Measurements from ENCODE around the gene TRIM36. TPM values are rescaled to one million over a fixed set of nuclear protein-coding genes. Genes with fewer than 3 reads are reported as not detected.

TRIM36 gene
- polyA plus RNA-seq, 1 of the 3 experiments (the other 2 are of a cell fraction): 0.16 TPM

- 58% methylated on average over 5 of the region's 5 CpGs for WGBS (ENCODE audit: low lambda C conversion rate)
- Histone ChIP-seq H3K79me2 (ENCODE audit: insufficient read depth) (no peaks in the 10 kb centered on the region), H3K9ac (no peak overlapping the region), H3K9me2 (no peaks in the 10 kb centered on the region), H3F3A (replicated peaks; ENCODE audit: insufficient read depth) (no peaks in the 10 kb centered on the region), H3K27me3 (ENCODE audit: insufficient read depth) (no peaks in the 10 kb centered on the region), H3K4me1 (ENCODE audit: control insufficient read depth in 1 of 2, insufficient read depth in 2 of 2, low read depth in 1 of 2, low read length in 1 of 2) (no peaks in the 10 kb centered on the region), H3K4me2 (no peak overlapping the region), H4K20me1 (ENCODE audit: insufficient read depth) (no peaks in the 10 kb centered on the region), H3K27ac (ENCODE audit: low read depth in 2 of 2, low read length in 1 of 2) (no peak overlapping the region), H3K36me3 (replicated peaks in 1 of 2; ENCODE audit: control insufficient read depth in 1 of 2, insufficient read depth in 2 of 2, low read length in 1 of 2) (no peaks in the 10 kb centered on the region), H3K9me3 (no peaks in the 10 kb centered on the region), H2AFZ (ENCODE audit: low read depth) (no peak overlapping the region), H3K4me3 (ENCODE audit: low read depth in 2 of 2, low read length in 1 of 2) (no peak overlapping the region)
- DNase-seq: no peak
- no peak for TF ChIP-seq SMC3 (IDR thresholded peaks at IDR 0.05; ENCODE audit: low read depth, low read length)
- no peak for TF ChIP-seq IRF3 (IDR thresholded peaks at IDR 0.05; ENCODE audit: low read depth, low read length)
- no peak for TF ChIP-seq NRF1 (IDR thresholded peaks at IDR 0.05; ENCODE audit: low read depth, low read length)
- TF ChIP-seq YY1 (IDR thresholded peaks at IDR 0.05; ENCODE audit: low read depth): no peak
- TF ChIP-seq FOSL2 (IDR thresholded peaks at IDR 0.05; ENCODE audit: borderline replicate concordance, low read depth): no peak
- no peak for TF ChIP-seq RAD21 (IDR thresholded peaks at IDR 0.05; ENCODE audit: low read length)
- no peak for TF ChIP-seq USF2 (IDR thresholded peaks at IDR 0.05; ENCODE audit: borderline replicate concordance, low read depth, low read length)
- no peak for TF ChIP-seq PBX3 (IDR thresholded peaks at IDR 0.05)
- TF ChIP-seq USF1 (IDR thresholded peaks at IDR 0.05; ENCODE audit: borderline replicate concordance, low read depth): no peak
- no peak for TF ChIP-seq FOXJ3 (CRISPR knock-in tag; IDR thresholded peaks at IDR 0.05)
- TF ChIP-seq MAX (IDR thresholded peaks at IDR 0.05; ENCODE audit: low read depth): no peak
- no peak for TF ChIP-seq REST (IDR thresholded peaks at IDR 0.05; ENCODE audit: low read depth, low read length)
- TF ChIP-seq EZH2phosphoT487 (IDR thresholded peaks at IDR 0.05; ENCODE audit: borderline replicate concordance, low read depth): no peak
- no peak for TF ChIP-seq ZBTB33 (IDR thresholded peaks at IDR 0.05; ENCODE audit: borderline replicate concordance, low read depth)
- TF ChIP-seq MXI1 (IDR thresholded peaks at IDR 0.05; ENCODE audit: low read depth, low read length): no peak
- TF ChIP-seq GABPA (IDR thresholded peaks at IDR 0.05; ENCODE audit: low read depth): no peak
- no peak for TF ChIP-seq SIN3A (IDR thresholded peaks at IDR 0.05; ENCODE audit: borderline replicate concordance, low read depth, low read length)
- TF ChIP-seq RFX5 (IDR thresholded peaks at IDR 0.05; ENCODE audit: low read length): no peak
- no peak for TF ChIP-seq RXRA (IDR thresholded peaks at IDR 0.05; ENCODE audit: borderline replicate concordance, low read depth)
- TF ChIP-seq EP300 (IDR thresholded peaks at IDR 0.05; ENCODE audit: borderline replicate concordance in 1 of 2, low read depth in 1 of 2, low read length in 1 of 2): no peak
- POLR2A ChIA-PET: no interaction called here
- CTCF ChIA-PET: interaction anchor here (0.6 kb wide), 1 partner anchor 18 kb away, joined by 3 read pairs; no protein-coding TSS in a partner anchor
These were observed 19.2 kb downstream of the TRIM36 start for GRCh38 chr5:115150512-115150911.
